ENCODE measurements around the gene NAALADL2. TPM values are rescaled to one million over a fixed set of nuclear protein-coding genes. Genes with fewer than 3 reads are reported as not detected.

NAALADL2 gene
- total and polyA plus RNA-seq, 2 of the 8 experiments (the other 6 are each of a cell fraction or from before 2014, with no cell fraction given), result 0.12 to 0.22 TPM

- no peaks in the 10 kb centered on the region for H3K27me3 ChIP-seq (replicated peaks in 1 of 4; ENCODE audit: control insufficient read depth in 3 of 4, extremely low read depth in 1 of 4, insufficient read depth in 3 of 4, low read length in 3 of 4)
- H2AK5ac ChIP-seq (ENCODE audit: low read depth, low read length), result no peak overlapping the region
- no peak overlapping the region for H2BK12ac ChIP-seq (ENCODE audit: low read depth, low read length)
- no peaks in the 10 kb centered on the region for H3K79me1 ChIP-seq (ENCODE audit: low read depth, low read length)
- H2BK120ac ChIP-seq (replicated peaks; ENCODE audit: low read depth, low read length), result no peak overlapping the region
- H2BK20ac ChIP-seq (ENCODE audit: low read length), result no peak overlapping the region
- ChIA-PET POLR2A (ENCODE audit: partially characterized antibody) (no interaction called here), CTCF (ENCODE audit: partially characterized antibody) (interaction anchor here (1.3 kb wide), 1 partner anchor 15 kb away, joined by 3 read pairs; no protein-coding TSS in a partner anchor)
- no peak overlapping the region for H2BK15ac ChIP-seq (ENCODE audit: low read length)
- WGBS, 2 experiments (ENCODE audit: extremely low coverage in 1 of 2, insufficient coverage in 1 of 2, insufficient read length in 1 of 2, insufficient replicate concordance in 2 of 2, low coverage in 1 of 2, low lambda C conversion rate in 2 of 2, missing lambda C conversion rate in 1 of 2), result 86% methylated on average over 4 of the region's 4 CpGs; no CpG with 5 or more reads in 1 of the 2 experiments
- no peaks in the 10 kb centered on the region for H3K9me3 ChIP-seq (ENCODE audit: insufficient read depth in 2 of 2, low read depth in 1 of 2, low read length in 1 of 2)
- no peak overlapping the region for H3K18ac ChIP-seq (ENCODE audit: extremely low read depth, low read length)
- H4K20me1 ChIP-seq (replicated peaks in 1 of 2; ENCODE audit: control insufficient read depth in 1 of 2, insufficient read depth in 2 of 2, low read length in 2 of 2), result no peaks in the 10 kb centered on the region
- no peaks in the 10 kb centered on the region for H3K4me1 ChIP-seq (replicated peaks in 1 of 4; ENCODE audit: control insufficient read depth in 3 of 4, insufficient read depth in 4 of 4, low read length in 3 of 4)
- H4K8ac ChIP-seq (ENCODE audit: extremely low read depth, insufficient read depth, low read length), result no peak overlapping the region
- H3K9ac ChIP-seq (replicated peaks in 1 of 4; ENCODE audit: extremely low read depth in 1 of 4, low read depth in 3 of 4, low read length in 3 of 4), result no peak overlapping the region
- H3K79me2 ChIP-seq (ENCODE audit: control insufficient read depth in 1 of 2, insufficient read depth in 2 of 2, low read length in 2 of 2), result no peaks in the 10 kb centered on the region
- H4K5ac ChIP-seq (ENCODE audit: insufficient read length, low read depth, low read length), result no peak overlapping the region
- DNase-seq (ENCODE audit: low read depth in 1 of 2, low spot score in 2 of 2) (no peak), FAIRE-seq (no peak)
- no peak overlapping the region for H4K91ac ChIP-seq (replicated peaks; ENCODE audit: insufficient read length, low read length)
- no peak overlapping the region for H2AFZ ChIP-seq (ENCODE audit: low read length)
- H2BK5ac ChIP-seq (ENCODE audit: low read depth, low read length), result no peak overlapping the region
- no peak overlapping the region for H3K4ac ChIP-seq (replicated peaks; ENCODE audit: insufficient read length, low read depth, low read length)
- no peak overlapping the region for H3K4me2 ChIP-seq (ENCODE audit: insufficient read depth in 1 of 2, low read depth in 2 of 2, low read length in 2 of 2)
- H3K23ac ChIP-seq (ENCODE audit: insufficient read length), result no peak overlapping the region
- no peak overlapping the region for H3K4me3 ChIP-seq (ENCODE audit: extremely low read depth in 1 of 4, insufficient read depth in 2 of 4, low read depth in 3 of 4, low read length in 4 of 4)
- H3K56ac ChIP-seq (replicated peaks; ENCODE audit: insufficient read length, low read depth, low read length), result no peak overlapping the region
- no peak overlapping the region for H3K27ac ChIP-seq (ENCODE audit: low read depth, low read length)
- H3K14ac ChIP-seq (ENCODE audit: insufficient read length), result no peak overlapping the region
- no peaks in the 10 kb centered on the region for H3K36me3 ChIP-seq (ENCODE audit: control insufficient read depth in 2 of 4, insufficient read depth in 4 of 4, low read length in 3 of 4)
- H3K23me2 ChIP-seq (ENCODE audit: low read depth, low read length), result no peaks in the 10 kb centered on the region
- TF ChIP-seq RBBP5 (IDR thresholded peaks at IDR 0.05; ENCODE audit: borderline replicate concordance, low read depth, low read length) (no peak), GABPA (IDR thresholded peaks at IDR 0.05; ENCODE audit: borderline replicate concordance, insufficient read depth, low read length) (no peak), CHD2 (IDR thresholded peaks at IDR 0.05; ENCODE audit: low read length) (no peak), SIN3A (conservative IDR thresholded peaks at IDR 0.05 in 1 of 2, IDR thresholded peaks at IDR 0.05 in 1 of 2; ENCODE audit: low read depth in 1 of 2, low read length in 2 of 2) (no peak), RFX5 (IDR thresholded peaks at IDR 0.05; ENCODE audit: borderline replicate concordance, low read depth, low read length) (no peak), POU5F1 (IDR thresholded peaks at IDR 0.05; ENCODE audit: low read depth, low read length) (no peak), JUN (IDR thresholded peaks at IDR 0.05; ENCODE audit: low read depth, low read length) (no peak), CREB1 (IDR thresholded peaks at IDR 0.05) (no peak), USF2 (IDR thresholded peaks at IDR 0.05; ENCODE audit: low read length) (no peak), SP4 (IDR thresholded peaks at IDR 0.05; ENCODE audit: low read length) (no peak), SUZ12 (IDR thresholded peaks at IDR 0.05; ENCODE audit: low read length) (no peak), GTF2F1 (IDR thresholded peaks at IDR 0.05; ENCODE audit: borderline replicate concordance, low read depth, low read length) (no peak), CBX8 (IDR thresholded peaks at IDR 0.05; ENCODE audit: borderline replicate concordance, low read depth, low read length) (no peak), SP2 (IDR thresholded peaks at IDR 0.05; ENCODE audit: low read length) (no peak), SP1 (IDR thresholded peaks at IDR 0.05; ENCODE audit: low read depth, low read length) (no peak)
Observed at GRCh38 chr3:175475765-175476164, 616.6 kb downstream of the NAALADL2 start.
